ENCODE results near the gene TPM1.

TPM1 gene

DNA sequence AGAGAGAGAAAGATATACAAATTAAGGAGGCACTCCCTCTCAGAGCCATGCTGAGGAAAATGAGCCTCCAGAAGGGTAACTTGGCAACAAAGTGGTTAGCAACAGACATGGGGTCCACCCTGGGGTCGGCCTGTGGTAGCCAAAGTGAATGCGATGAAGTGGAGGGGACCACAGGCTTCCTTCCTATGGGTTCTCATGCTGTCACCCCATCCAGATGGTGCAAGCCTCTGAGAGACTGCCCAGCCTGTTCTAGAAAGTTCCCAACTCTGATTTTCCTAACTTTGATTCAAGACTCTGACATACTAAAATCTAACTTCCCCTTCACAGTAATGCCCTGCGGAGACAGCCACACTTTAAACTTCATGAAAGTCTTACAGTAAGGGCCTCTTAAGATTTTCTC, 60.9 kb downstream of the TPM1 start:
- DNase-seq = no peak

GRCh38 chr15:63104727-63105126, 62.2 kb downstream of the TPM1 start:
- no peak for DNase-seq

DNA sequence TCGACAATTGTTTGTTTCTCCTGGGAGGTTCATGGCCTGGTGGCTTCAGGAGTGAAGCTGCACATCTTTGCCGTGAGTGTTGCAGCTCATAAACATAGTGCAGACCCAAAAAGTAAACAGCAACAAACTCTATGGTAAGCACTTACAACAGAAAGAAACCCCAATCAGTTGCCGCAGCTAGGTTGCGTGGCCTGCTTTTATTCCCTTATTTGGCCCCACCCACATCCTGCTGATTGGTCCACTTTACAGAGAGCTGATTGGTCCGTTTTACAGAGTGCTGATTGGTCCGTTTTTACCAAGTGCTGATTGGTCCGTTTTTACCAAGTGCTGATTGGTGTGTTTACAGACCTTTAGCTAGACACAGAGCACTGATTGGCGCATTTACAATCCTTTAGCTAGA, 62.8 kb downstream of the TPM1 start:
- peak; percentile 9 for DNase-seq

DNA sequence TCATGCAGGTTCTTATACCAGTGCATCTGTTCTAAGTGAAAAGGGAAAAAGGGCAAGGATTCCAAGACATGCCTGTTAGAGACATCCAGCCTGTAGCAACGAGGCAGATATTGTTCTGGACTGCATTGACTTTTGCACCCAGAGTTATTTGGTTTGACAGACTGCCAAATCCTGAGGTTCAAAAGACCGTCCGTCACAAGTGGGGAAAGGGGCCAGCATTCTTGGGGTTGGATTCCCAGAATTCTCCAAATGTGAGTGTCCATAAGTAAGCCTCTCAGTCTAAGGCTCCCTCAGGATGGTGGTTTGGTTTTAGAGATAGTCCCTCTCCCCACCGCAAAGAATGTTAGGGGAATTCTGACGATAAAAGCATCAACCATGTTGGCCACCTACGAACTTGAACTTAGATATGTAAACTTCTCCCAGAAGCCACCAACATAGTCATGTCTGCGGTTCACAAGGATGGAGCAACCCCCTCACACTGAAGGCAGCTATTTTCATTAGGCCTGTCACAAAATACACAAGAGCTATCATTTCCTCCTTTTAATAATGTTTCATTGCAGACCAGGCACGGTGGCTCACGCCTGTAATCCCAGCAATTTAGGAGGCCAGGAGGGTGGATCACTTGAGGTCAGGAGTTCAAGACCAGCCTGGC, 65.5 kb downstream of the TPM1 start:
- DNase-seq = no peak

DNA sequence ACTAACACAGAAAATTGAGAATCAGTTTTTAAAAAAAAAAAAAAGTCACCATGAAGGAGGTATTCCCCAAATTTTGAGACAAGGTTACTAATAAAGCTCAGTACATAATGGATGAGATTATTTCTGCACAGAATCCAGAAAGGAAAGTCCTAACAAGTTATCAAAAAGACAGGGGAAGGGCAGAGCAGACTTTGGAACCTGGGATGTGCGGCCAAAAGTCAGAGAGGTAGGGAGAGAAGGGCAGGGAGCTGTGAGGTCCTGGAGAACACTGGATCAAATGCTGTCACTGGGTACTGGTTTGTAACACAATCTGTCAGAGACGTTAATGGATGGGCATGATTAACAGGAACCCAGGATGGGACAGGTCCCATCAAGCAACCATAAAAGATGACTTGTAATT, 67.0 kb downstream of the TPM1 start:
- no peak for DNase-seq

- DNase-seq = no peak
Observed at GRCh38 chr15:63109920-63110319, 67.4 kb downstream of the TPM1 start.

GRCh38 chr15:63110428-63111026, 68.0 kb downstream of the TPM1 start:
- no peak for DNase-seq

DNA sequence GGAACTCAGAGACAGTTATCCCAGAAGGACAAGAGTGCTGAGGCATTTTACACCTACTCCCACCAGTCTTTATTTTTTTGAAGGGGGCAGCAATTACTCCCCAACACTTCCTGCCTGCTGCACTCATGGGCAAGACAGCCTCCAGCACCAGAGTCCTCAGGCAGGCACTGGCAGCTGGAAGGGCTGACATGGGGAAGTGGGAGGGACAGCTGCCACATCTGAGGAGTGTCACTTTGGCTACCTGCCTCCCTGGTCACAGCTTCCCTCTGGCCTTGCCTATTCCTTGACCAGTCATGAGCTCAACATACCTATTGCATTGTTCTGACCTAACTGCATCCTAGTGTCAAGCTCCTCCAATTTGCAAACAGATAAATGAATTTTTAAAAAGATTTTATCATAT, 68.9 kb downstream of the TPM1 start:
- no peak for DNase-seq

DNA sequence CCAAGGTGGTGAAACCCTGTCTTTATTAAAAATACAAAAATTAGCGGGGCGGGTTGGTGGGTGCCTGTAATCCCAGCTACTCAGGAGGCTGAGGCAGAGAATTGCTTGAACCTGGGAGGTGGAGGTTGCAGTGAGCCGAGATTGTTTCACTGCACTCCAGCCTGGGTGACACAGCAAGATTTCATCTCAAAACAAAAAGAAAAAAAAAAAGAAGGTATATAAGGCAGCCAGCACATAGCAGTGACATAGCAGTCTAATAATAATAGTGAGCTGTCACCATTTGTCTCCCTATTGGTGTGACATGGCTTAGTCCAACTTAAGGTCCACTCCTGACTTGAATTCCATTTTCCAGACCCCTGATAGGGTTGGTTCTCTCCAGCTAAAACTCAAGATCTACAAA, 70.3 kb downstream of the TPM1 start:
- DNase-seq = no peak

DNA sequence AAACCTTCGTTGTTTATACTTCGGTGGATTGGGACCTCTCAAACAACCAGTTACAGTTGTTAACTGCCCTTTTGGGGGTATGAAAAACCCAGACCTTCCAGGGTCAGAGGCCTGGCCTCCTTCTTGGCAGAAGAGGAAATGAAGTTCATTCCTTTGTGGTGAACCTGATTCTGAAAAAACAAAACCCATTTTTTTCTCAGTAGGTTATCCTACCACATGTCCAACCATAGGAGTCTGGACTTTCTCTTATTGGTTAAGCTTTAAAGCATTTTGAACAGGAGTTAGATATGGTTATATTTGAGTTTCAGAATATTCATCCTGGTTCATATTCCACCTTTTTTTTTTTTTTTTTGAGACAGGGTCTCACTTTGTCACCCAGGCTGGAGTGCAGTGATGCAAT, 71.9 kb downstream of the TPM1 start:
- no peak for DNase-seq
